ENCODE results near the gene SMTNL2.
A peak's percentile ranks its signal among the peaks of the same experiment; 100 is the strongest.
"Not testable (repeated sequence)": the region's sequence is repeated elsewhere in the genome, so short reads cannot be mapped to it uniquely, and the experiment has no call there.

The SMTNL2 gene

GRCh38 chr17:4587803-4588202 lies 3.5 kb downstream of the SMTNL2 start:
- DNase-seq = no peak

GRCh38 chr17:4588391-4588790 lies 4.1 kb downstream of the SMTNL2 start:
- no peak for DNase-seq

GRCh38 chr17:4588898-4589625 lies 4.7 kb downstream of the SMTNL2 start:
- DNase-seq = no peak

GRCh38 chr17:4590042-4590441 lies 5.7 kb downstream of the SMTNL2 start:
- DNase-seq = not testable (repeated sequence)

- no peak for DNase-seq
Measured at GRCh38 chr17:4590981-4591453, 6.7 kb downstream of the SMTNL2 start.

- no peak for DNase-seq
Measured at GRCh38 chr17:4591529-4591928, 7.2 kb downstream of the SMTNL2 start.

GRCh38 chr17:4592240-4593005 lies 8.1 kb downstream of the SMTNL2 start:
- DNase-seq = no peak

GRCh38 chr17:4593021-4593421 lies 8.7 kb downstream of the SMTNL2 start:
- no peak for DNase-seq

- no peak for DNase-seq
Measured at GRCh38 chr17:4594406-4594805, 10.1 kb downstream of the SMTNL2 start.

- DNase-seq = peak; percentile 22
Measured at GRCh38 chr17:4594931-4595684, 10.8 kb downstream of the SMTNL2 start.

GRCh38 chr17:4595685-4596342 lies 11.5 kb downstream of the SMTNL2 start:
- DNase-seq = not testable (repeated sequence)

GRCh38 chr17:4596636-4597380 lies 12.5 kb downstream of the SMTNL2 start:
- DNase-seq = no peak

- no peak for DNase-seq
Measured at GRCh38 chr17:4597975-4598374, 13.6 kb downstream of the SMTNL2 start.

- DNase-seq = no peak
Measured at GRCh38 chr17:4598776-4599504, 14.6 kb downstream of the SMTNL2 start.

GRCh38 chr17:4599505-4600281 lies 15.4 kb downstream of the SMTNL2 start:
- DNase-seq = peak; percentile 65

- DNase-seq = peak; percentile 15
Measured at GRCh38 chr17:4600563-4600962, 16.2 kb downstream of the SMTNL2 start.

GRCh38 chr17:4601326-4601725 lies 17.0 kb downstream of the SMTNL2 start:
- no peak for DNase-seq

- no peak for DNase-seq
Measured at GRCh38 chr17:4602041-4602440, 17.7 kb downstream of the SMTNL2 start.

GRCh38 chr17:4604111-4604644 lies 19.8 kb downstream of the SMTNL2 start:
- peak; percentile 49 for DNase-seq

GRCh38 chr17:4604736-4605135 lies 20.4 kb downstream of the SMTNL2 start:
- DNase-seq = not testable (repeated sequence)

Measured in NCI-H510A treated with DMSO at 0.1 percent for 48 hours (cell line).